Inferior parietal cortex (tissue), 1 donor: ENCODE results near the gene NOS2.
"Not testable (repeated sequence)": the region's sequence is repeated elsewhere in the genome, so short reads cannot be mapped to it uniquely, and the experiment has no call there.

Source experiments
- DNase-seq: peaks from one replicate; pipeline ENCODE4 v3.0.0-alpha.2; 2016; ENCODE audit errors: extremely low spot score

NOS2 gene

GRCh38 chr17:27788919-27789318 lies 11.4 kb downstream of the NOS2 start:
- DNase-seq, result no peak

GRCh38 chr17:27783440-27784350 lies 16.6 kb downstream of the NOS2 start:
- DNase-seq, result no peak

DNA sequence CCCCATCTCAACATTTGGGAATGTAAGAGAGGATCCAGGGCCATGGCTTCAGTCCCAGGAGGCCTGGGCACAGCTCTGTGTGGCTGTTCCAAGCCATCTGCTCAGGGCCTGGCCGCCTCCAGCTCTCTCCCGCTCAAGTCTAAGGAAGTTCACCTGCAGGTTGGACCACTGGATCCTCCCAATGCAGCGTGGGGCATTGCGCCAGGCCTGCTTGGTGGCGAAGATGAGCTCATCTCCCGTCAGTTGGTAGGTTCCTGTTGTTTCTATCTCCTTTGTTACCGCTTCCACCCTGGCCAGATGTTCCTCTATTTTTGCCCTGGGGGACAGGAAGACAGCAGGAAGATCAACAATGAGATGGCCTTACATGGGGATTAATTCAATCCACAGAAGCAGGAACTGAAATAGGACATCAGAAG lies 17.5 kb downstream of the NOS2 start:
- no peak for DNase-seq

DNA sequence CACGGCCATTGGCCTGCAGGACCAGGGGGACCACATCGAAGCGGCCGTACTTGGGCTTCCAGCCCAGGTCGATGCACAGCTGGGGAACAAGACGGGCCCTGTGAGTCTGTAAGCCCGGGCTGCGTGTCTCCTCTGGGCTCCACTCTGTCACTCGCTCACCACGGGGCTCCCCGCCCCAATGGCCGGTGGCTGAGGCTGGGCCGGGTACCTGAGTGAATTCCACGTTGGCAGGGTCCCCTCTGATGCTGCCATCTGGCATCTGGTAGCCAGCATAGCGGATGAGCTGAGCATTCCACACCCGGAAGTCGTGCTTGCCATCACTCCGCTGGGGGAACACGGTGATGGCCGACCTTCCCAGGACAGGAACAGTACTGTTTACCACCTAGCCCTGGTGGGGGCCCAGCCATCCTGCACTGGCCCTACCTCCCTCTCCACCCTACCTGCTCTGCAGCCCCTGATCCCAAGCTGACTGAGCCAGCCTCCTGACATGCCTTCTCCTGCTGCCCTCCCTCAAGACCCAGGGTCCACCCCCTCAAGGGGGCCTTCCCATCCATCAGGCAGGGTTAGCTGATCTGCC lies 19.4 kb downstream of the NOS2 start:
- DNase-seq, result no peak

GRCh38 chr17:27780092-27780827 lies 20.1 kb downstream of the NOS2 start:
- no peak for DNase-seq

DNA sequence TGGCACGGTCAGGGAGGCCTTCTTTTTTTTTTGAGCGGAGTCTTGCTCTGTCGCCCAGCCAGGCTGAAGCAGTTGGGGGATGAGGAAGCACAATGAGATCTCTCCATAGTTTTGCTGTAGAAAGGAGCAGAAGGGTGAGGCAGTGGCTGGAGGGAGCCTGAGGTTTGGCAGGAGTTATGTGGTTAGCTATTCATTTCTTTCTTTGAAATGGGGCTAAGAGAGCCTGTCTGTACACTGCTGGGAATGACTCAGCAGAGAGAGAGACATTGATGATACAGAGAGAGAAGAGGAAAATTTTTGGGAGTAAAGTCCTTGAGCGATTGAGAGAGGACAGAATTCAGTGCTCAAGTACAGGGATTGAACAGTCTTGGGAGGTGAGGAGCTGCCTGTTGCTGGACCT lies 22.1 kb downstream of the NOS2 start:
- no peak for DNase-seq

DNA sequence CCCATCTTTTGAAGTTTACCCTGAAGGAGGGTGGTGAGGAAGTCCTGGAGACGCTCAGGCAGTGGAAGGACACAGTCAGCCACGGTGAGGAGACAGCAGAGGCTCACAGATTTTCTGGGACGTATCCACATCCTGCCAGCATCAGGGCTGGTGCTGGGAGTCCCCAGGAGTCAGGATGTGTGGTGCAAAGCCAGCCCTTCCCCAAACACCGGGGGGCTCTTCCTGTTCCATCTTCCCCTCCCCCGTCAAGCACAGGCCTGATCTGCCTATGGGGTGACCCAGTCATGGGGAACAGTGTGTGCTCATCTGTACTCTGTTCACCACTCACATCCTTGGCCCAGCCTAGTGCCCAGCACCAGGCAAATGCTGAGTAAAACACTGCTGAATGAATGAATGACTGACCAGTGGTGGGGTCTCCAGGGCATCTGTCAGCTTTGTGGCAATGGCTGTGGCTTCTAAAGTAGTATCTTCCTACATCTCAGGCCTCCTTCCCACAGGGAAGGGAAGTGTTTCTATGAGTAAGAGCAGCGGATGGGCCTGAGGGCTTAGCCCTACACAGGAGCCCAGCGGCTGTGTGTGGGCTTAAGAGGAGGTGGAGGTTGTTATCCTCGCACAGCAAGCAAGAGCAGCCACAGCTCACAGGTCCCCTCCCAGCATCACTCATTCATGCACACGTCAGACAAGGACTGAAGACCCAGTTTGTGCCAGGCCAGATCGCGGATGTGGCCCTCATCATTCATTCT lies 23.3 kb downstream of the NOS2 start:
- no peak for DNase-seq

- DNase-seq, result no peak
Observed at GRCh38 chr17:27771586-27771985, 28.7 kb downstream of the NOS2 start.

DNA sequence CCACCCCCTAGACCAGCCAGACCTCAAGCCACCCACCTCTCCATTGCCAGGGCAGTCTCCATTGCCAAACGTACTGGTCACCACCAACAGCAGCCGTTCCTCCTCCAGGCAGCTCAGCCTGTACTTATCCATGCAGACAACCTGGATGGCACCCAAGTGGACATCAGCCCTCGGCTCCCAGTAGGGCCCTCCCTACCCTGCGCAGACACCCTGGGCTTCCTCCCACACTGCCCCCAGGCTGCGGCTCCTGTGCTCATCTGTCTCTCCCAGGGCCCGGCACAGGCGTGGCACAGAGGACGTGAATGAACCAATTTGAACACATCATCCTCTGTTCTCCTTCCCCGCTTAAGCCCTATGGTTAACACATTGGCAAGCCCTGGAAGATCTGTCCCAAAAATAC lies 29.5 kb downstream of the NOS2 start:
- DNase-seq, result no peak

DNA sequence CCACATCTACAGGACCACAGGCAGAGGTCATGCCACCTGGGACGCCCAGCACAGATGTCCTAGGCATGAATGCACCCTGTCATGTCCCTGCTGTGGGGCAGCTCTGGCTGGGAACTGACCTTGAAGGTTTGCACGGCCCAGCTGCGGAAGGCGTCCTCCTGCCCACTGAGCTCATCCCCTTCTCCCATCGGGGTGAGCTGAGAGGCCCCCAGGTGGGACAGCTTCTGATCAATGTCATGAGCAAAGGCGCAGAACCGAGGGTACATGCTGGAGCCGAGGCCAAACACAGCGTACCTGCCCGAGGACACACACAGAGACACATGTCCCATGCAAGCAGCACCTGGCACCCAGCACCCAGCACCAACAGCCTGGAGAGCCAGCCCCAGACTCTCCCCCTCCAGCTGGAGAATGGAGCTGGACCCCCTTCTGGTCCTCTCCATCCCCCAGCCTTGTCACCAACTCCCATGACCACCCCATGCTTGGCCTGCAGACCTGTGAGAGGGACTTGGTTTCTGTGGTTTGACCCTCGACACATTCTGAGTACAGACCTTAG lies 31.4 kb downstream of the NOS2 start:
- DNase-seq, result no peak

DNA sequence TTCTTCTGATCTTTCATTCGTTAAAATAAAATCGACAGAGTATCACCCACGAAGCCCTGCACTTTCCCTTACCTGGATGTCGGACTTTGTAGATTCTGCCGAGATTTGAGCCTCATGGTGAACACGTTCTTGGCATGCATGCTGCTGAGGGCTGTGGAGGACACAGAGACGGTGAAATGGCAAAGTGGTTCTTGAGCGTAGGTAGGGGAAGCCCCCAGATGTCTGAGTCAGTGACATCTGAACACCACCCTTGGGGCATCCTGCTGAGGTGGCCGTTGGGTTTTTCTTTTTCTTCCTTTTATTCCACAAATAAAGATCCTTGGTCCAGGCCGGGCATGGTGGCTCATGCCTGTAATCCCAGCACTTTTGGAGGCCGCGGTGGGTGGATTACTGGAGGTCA lies 33.9 kb downstream of the NOS2 start:
- no peak for DNase-seq

DNA sequence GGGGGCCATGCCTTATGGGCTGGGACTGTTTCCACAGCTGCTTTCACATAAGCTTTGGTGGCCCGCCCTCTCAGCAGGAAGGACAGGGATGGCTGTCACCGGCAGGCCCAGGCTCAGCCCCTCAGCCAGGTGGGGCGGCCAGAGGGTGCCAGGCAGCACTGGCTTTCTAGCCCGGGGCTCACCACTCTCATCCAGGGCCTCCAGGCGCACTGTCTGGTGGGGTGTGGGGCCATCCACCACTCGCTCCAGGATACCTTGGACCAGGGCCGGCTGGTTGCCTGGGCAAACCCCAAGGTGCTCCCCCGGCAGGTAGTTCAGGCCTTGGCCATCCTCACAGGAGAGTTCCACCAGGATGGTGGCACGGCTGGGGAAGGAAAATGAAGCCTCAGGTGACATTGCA lies 35.0 kb downstream of the NOS2 start:
- no peak for DNase-seq

- no peak for DNase-seq
Observed at GRCh38 chr17:27764589-27764988, 35.7 kb downstream of the NOS2 start.

DNA sequence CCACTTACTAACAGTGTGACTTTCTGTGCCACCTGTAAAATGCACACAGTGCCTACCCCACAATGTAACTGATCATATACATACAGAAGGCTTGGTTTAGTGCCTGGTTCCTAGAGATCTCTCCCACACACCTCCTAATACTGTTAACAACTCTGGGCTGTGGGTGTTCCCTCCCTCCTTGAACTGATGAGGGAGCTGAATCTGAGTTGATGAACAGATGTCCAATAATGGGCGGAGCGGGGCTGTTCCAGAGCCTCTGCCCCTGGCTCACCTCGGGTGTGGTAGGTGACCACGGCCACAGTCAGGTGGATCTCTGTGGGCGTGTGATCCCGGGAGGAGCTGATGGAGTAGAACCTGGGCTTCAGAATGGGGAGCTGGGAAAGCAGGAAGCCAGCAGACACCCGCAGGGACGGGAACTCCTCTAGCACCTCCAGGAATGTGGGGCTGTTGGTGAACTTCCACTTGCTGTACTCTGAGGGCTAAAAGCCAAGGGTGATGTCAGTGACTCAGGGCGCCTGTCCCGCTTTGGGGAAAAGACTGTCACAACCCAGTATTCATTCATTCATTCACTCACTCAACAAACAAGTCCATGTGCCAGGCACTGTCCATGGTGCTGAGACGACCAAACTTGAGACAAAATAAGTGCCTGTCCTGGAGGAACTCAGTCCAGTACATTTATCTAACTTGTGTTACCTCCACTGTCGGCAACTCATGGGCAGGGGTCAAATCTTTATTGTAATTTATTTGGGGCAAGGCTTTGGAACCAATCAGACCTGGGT lies 37.6 kb downstream of the NOS2 start:
- no peak for DNase-seq

DNA sequence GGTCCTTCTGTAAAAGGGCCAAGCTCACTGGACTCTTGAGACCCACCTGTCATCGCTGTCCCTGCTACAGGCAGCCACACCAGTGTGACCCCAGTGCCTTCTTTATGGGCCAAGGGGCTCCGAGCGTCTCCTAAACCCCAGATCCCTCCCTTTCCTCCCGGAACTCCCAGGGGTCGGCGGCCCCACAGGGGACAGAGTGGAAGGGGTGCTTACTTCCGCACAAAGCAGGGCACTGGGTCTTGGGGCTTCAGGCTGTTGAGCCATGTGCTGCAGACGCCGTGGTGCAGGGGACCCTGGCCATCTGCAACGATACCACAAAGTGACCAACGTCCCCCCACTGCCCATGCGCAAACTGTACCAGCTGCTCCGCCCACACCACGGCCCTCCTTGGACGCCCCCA lies 39.4 kb downstream of the NOS2 start:
- not testable (repeated sequence) for DNase-seq

DNA sequence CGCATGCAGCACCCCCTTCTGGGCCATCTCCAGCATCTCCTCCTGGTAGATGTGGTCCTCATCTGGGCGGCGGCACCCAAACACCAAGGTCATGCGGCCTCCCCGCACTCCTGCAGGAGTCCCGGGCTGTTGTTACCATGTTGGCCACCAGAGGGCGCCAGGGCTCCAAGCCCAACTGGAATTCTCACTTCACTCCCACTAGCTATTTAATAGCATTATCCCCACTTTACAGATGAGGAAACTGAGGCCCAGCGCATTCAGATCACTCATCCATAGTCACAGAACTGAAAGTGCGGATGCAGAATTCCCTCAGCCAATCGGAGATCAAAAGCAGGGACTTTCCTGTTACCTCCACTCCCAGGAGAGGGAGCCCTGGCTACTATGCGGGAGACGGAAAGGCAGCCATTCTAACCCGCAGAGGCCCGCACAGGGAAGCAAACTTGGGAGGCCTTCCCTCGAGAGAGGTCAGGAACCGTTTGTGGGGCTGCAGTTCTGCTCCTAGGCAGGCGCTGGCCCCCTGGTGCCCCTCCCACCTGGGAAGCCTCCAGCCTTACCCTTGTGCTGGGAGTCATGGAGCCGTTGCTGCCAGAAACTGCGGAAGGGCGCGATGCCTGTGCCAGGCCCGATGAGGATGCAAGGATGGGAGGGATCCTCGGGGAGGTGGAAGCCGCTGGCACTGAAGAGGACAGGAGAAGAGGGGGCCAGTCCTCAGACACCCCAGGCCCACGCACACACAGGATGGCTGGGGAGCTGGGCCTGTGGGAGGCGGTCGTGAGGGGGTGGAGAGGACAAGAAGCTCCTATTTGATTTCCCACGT lies 40.1 kb downstream of the NOS2 start:
- peak; percentile 68 for DNase-seq

GRCh38 chr17:27759528-27759927 lies 40.8 kb downstream of the NOS2 start:
- no peak for DNase-seq

DNA sequence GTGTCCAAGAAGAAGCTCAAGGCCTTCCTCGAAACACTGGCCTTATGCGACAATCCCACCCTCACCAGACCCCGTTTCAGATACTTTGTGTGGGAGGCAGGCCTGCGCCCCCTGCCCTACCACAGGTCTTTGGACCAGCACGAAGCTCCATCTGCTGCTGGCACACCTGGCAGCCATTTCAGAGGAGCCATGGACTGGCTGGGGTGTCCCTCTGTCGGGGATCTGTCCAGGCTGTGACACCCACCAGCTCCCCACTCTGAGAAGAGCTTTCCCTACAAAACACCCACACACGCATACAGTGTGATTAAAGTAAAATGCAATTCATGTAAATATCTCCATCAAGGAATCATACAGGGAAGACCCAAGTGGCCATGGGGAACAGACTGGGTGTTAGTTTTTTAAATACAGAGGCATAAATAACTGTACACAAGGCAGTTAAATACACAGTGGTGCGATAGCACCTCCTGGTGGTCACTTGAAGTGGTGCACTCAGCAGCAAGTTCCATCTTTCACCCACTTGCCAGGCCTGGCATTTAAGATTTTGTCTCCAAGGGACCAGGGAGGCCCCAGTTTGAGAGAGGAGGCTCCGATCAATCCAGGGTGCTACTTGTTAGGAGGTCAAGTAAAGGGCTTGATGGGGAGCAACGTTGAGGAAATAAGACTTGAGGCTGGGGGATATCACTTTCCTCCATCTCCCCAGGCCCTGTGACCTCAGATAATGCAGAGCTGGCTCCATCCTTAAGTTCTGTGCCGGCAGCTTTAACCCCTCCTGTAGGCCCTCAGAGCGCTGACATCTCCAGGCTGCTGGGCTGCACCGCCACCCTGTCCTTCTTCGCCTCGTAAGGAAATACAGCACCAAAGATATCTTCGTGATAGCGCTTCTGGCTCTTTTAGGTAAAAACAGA lies 43.6 kb downstream of the NOS2 start:
- DNase-seq, result peak; percentile 71
